GM20431 (cell line): ENCODE data around the gene JMJD4.

Experiments used
- in situ Hi-C: fragments of 300-500 bp; cut with MseI, MboI; formaldehyde crosslinking; loops from one replicate; pipeline ENCODE4 v1.15.0; 2020; ENCODE audit warnings: low sequenced_read_pairs; ENCODE audit not compliant: unreplicated experiment

Gene JMJD4

GRCh38 chr1:227769047-227769935 lies 34.2 kb upstream of the JMJD4 start:
- in situ Hi-C loops = no loop called here

- in situ Hi-C loops = no loop called here
Measured at GRCh38 chr1:227768640-227769039, 33.5 kb upstream of the JMJD4 start.

GRCh38 chr1:227768125-227768439 lies 33.0 kb upstream of the JMJD4 start:
- in situ Hi-C loops = no loop called here

GRCh38 chr1:227767401-227768124 lies 32.5 kb upstream of the JMJD4 start:
- in situ Hi-C loops = no loop called here

GRCh38 chr1:227766653-227767277 lies 31.7 kb upstream of the JMJD4 start:
- in situ Hi-C loops = no loop called here

GRCh38 chr1:227766015-227766634 lies 31.0 kb upstream of the JMJD4 start:
- in situ Hi-C loops = no loop called here

GRCh38 chr1:227765261-227766014 lies 30.3 kb upstream of the JMJD4 start:
- in situ Hi-C loops = no loop called here

- in situ Hi-C loops = no loop called here
Measured at GRCh38 chr1:227764019-227764391, 28.9 kb upstream of the JMJD4 start.

GRCh38 chr1:227763246-227764018 lies 28.3 kb upstream of the JMJD4 start:
- in situ Hi-C loops = no loop called here

- in situ Hi-C loops = no loop called here
Measured at GRCh38 chr1:227762231-227762911, 27.3 kb upstream of the JMJD4 start.

GRCh38 chr1:227761621-227762230 lies 26.6 kb upstream of the JMJD4 start:
- in situ Hi-C loops = no loop called here

- in situ Hi-C loops = no loop called here
Measured at GRCh38 chr1:227760377-227760776, 25.3 kb upstream of the JMJD4 start.

- in situ Hi-C loops = no loop called here
Measured at GRCh38 chr1:227759341-227760300, 24.5 kb upstream of the JMJD4 start.

- in situ Hi-C loops = no loop called here
Measured at GRCh38 chr1:227758366-227758765, 23.3 kb upstream of the JMJD4 start.

GRCh38 chr1:227757781-227758180 lies 22.7 kb upstream of the JMJD4 start:
- in situ Hi-C loops = no loop called here

GRCh38 chr1:227756172-227756959 lies 21.3 kb upstream of the JMJD4 start:
- in situ Hi-C loops = no loop called here
